ENCODE results near the gene JARID2. TPM values are rescaled to one million over a fixed set of nuclear protein-coding genes. Genes with fewer than 3 reads are reported as not detected.

The JARID2 gene
- total and polyA plus RNA-seq, 4 donors = 1.4 to 12.3 (median 3.4) TPM

GRCh38 chr6:15503346-15503680, 257.4 kb downstream of the JARID2 start:
- H3K4me3 ChIP-seq (ENCODE audit: low read depth in 1 of 3, low read length in 3 of 3) = no peak overlapping the region
- peaks cover 3 to 16% (median 8%) of the 10 kb centered on the region in 4 donors for H3K36me3 ChIP-seq (ENCODE audit: control insufficient read depth in 4 of 4, insufficient read depth in 3 of 4, low read depth in 1 of 4, low read length in 3 of 4)
- 90% methylated on average over 6 of the region's 6 CpGs for WGBS
- no peaks in the 10 kb centered on the region for H3K27me3 ChIP-seq (ENCODE audit: control insufficient read depth in 4 of 4, insufficient read depth in 4 of 4, low read length in 3 of 4)
- H3K9me3 ChIP-seq (ENCODE audit: control insufficient read depth in 4 of 4, low read length in 3 of 4) = no peaks in the 10 kb centered on the region
- peaks cover 3 to 25% (median 16%) of the 10 kb centered on the region in 4 donors for H3K4me1 ChIP-seq (ENCODE audit: control insufficient read depth in 4 of 4, insufficient read depth in 4 of 4, low read length in 3 of 4)
- no peak for DNase-seq (ENCODE audit: low spot score)
- no peak overlapping the region for H3K27ac ChIP-seq (ENCODE audit: low read depth in 1 of 2, low read length in 2 of 2)
- H3K9ac ChIP-seq (ENCODE audit: low read depth in 1 of 2, low read length in 2 of 2) = no peak overlapping the region
- no peak for TF ChIP-seq FOXA1 (IDR thresholded peaks at IDR 0.05)
- no peak for TF ChIP-seq FOXA2 (IDR thresholded peaks at IDR 0.05)
- no peak for TF ChIP-seq MAX (IDR thresholded peaks at IDR 0.05)
- no peak for TF ChIP-seq NR2F2 (IDR thresholded peaks at IDR 0.05)

- Histone ChIP-seq H3K27ac (ENCODE audit: low read depth in 1 of 2, low read length in 2 of 2) (peak overlapping the region; percentile 40 to 59), H3K27me3 (ENCODE audit: control insufficient read depth in 4 of 4, insufficient read depth in 4 of 4, low read length in 3 of 4) (no peaks in the 10 kb centered on the region), H3K9me3 (ENCODE audit: control insufficient read depth in 4 of 4, low read length in 3 of 4) (no peaks in the 10 kb centered on the region), H3K4me3 (ENCODE audit: low read depth in 1 of 3, low read length in 3 of 3) (no peak overlapping the region), H3K4me1 (ENCODE audit: control insufficient read depth in 4 of 4, insufficient read depth in 4 of 4, low read length in 3 of 4) (peaks cover 3 to 25% (median 16%) of the 10 kb centered on the region in 4 donors), H3K36me3 (ENCODE audit: control insufficient read depth in 4 of 4, insufficient read depth in 3 of 4, low read depth in 1 of 4, low read length in 3 of 4) (peaks cover 3 to 17% (median 8%) of the 10 kb centered on the region in 4 donors), H3K9ac (ENCODE audit: low read depth in 1 of 2, low read length in 2 of 2) (no peak overlapping the region)
- WGBS = 89% methylated on average over 12 of the region's 12 CpGs
- no peak for TF ChIP-seq MAX (IDR thresholded peaks at IDR 0.05)
- no peak for TF ChIP-seq RAD21 (IDR thresholded peaks at IDR 0.05)
- TF ChIP-seq ATF3 (IDR thresholded peaks at IDR 0.05) = no peak
- no peak for TF ChIP-seq TAF1 (conservative IDR thresholded peaks at IDR 0.05)
- DNase-seq (ENCODE audit: low spot score) = no peak
Measured at GRCh38 chr6:15504040-15504495, 258.2 kb downstream of the JARID2 start.

- H3K27me3 ChIP-seq (ENCODE audit: control insufficient read depth in 4 of 4, insufficient read depth in 4 of 4, low read length in 3 of 4) = no peaks in the 10 kb centered on the region
- 26% methylated on average over 26 of the region's 26 CpGs for WGBS
- no peak for DNase-seq (ENCODE audit: low spot score)
- no peak overlapping the region for H3K9ac ChIP-seq (ENCODE audit: low read depth in 1 of 2, low read length in 2 of 2)
- peaks cover 3 to 25% (median 16%) of the 10 kb centered on the region in 4 donors for H3K4me1 ChIP-seq (ENCODE audit: control insufficient read depth in 4 of 4, insufficient read depth in 4 of 4, low read length in 3 of 4)
- H3K27ac ChIP-seq (ENCODE audit: low read depth in 1 of 2, low read length in 2 of 2) = peak overlapping the region; percentile 40 to 59
- H3K36me3 ChIP-seq (ENCODE audit: control insufficient read depth in 4 of 4, insufficient read depth in 3 of 4, low read depth in 1 of 4, low read length in 3 of 4) = peaks cover 3 to 17% (median 8%) of the 10 kb centered on the region in 4 donors
- no peaks in the 10 kb centered on the region for H3K9me3 ChIP-seq (ENCODE audit: control insufficient read depth in 4 of 4, low read length in 3 of 4)
- H3K4me3 ChIP-seq (ENCODE audit: low read depth in 1 of 3, low read length in 3 of 3) = no peak overlapping the region
- TF ChIP-seq HNF4G (IDR thresholded peaks at IDR 0.05) (no peak), EGR1 (IDR thresholded peaks at IDR 0.05; ENCODE audit: low read depth in 2 of 2) (peak in 1 of 2 donors; percentile 29), REST (IDR thresholded peaks at IDR 0.05) (peak; percentile 38), RXRA (IDR thresholded peaks at IDR 0.05) (peak; percentile 66 to 77), RAD21 (IDR thresholded peaks at IDR 0.05) (peak; percentile 45 to 47), ATF3 (IDR thresholded peaks at IDR 0.05) (no peak), GABPA (IDR thresholded peaks at IDR 0.05 in 1 of 2, conservative IDR thresholded peaks at IDR 0.05 in 1 of 2) (no peak), HNF4A (conservative IDR thresholded peaks at IDR 0.05) (peak; percentile 32 to 51), JUND (IDR thresholded peaks at IDR 0.05) (peak in 1 of 2 donors; percentile 58), ZBTB33 (IDR thresholded peaks at IDR 0.05) (no peak), MAX (IDR thresholded peaks at IDR 0.05) (no peak), SP1 (IDR thresholded peaks at IDR 0.05) (peak; percentile 57)
Measured at GRCh38 chr6:15504581-15505350, 258.9 kb downstream of the JARID2 start.

Measured in liver (tissue), 9 donors.